Fibroblast of the aortic adventitia (primary cell): Measurements from ENCODE around the gene SLC13A5. TPM values are rescaled to one million over a fixed set of nuclear protein-coding genes. Genes with fewer than 3 reads are reported as not detected.
A peak's percentile ranks its signal among the peaks of the same experiment; 100 is the strongest.

Experiments
- DNase-seq: peaks from one replicate; pipeline ENCODE4 v3.0.0-alpha.2; 2010; ENCODE audit warnings: low read depth
- H3K4me3 ChIP-seq: 2 replicates; pipeline ENCODE4 v1.5.1; 2011; ENCODE audit warnings: low read depth, mild to moderate bottlenecking, control low read depth, low read length, moderate library complexity
- total RNA-seq: library from RNA; depleted of rRNA; stranded (reverse); fragments of >200 nt; gene quantifications from 2 replicates; pipeline ENCODE4 v1.2.3, GENCODE V29; 2012; ENCODE audit warnings: low replicate concordance
- TF ChIP-seq, protein P1 (sequence below): IDR thresholded peaks from 2 replicates; pipeline ENCODE4 v1.5.1; 2011; ENCODE audit warnings: mild to moderate bottlenecking, low read length, control low read depth, inconsistent platforms; ENCODE audit not compliant: insufficient read depth

The SLC13A5 gene
- total RNA-seq, 1 donor = not detected

DNA sequence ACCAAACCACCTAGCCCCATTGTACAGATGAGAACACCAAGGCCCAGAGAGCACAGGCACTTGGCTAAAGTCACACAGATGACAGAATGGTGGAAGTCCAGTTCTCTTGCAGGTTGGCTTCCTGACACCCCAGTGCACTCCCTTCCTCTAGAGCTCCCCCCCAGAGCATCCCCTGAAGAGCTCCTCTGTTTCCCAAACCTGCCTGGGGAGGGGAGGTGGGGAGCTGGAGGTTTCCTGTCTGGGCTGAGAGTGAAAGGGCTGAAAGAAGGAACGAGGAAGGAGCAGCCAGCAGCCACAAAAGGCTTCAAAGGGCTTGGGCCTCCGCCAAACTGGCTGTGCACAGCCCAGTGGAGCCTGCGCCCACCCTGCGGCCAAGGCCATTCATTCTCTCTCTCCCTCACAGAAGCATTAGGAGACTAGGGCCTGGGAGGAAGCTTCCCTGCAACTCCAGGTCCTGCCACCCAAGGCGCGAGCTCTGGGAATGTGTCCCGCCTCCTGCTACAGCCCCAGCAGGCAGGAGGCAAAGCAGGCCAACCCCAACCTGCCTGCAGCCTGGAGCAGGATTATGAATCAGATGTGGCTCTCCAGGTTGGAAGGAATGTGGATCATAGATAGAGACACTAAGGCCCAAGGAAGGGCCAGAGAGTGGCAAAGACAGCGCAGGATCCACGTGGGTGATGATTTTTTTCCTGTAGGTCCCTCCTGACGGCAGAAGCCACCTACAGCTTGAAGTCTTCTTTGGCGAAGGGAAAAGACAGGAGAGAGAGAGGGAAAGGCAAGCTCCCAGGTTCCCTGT is 913 bp downstream of the SLC13A5 start:
- TF ChIP-seq, protein P1, sequence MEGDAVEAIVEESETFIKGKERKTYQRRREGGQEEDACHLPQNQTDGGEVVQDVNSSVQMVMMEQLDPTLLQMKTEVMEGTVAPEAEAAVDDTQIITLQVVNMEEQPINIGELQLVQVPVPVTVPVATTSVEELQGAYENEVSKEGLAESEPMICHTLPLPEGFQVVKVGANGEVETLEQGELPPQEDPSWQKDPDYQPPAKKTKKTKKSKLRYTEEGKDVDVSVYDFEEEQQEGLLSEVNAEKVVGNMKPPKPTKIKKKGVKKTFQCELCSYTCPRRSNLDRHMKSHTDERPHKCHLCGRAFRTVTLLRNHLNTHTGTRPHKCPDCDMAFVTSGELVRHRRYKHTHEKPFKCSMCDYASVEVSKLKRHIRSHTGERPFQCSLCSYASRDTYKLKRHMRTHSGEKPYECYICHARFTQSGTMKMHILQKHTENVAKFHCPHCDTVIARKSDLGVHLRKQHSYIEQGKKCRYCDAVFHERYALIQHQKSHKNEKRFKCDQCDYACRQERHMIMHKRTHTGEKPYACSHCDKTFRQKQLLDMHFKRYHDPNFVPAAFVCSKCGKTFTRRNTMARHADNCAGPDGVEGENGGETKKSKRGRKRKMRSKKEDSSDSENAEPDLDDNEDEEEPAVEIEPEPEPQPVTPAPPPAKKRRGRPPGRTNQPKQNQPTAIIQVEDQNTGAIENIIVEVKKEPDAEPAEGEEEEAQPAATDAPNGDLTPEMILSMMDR = no peak
- peak; percentile 19 for DNase-seq
- no peak overlapping the region for H3K4me3 ChIP-seq

DNA sequence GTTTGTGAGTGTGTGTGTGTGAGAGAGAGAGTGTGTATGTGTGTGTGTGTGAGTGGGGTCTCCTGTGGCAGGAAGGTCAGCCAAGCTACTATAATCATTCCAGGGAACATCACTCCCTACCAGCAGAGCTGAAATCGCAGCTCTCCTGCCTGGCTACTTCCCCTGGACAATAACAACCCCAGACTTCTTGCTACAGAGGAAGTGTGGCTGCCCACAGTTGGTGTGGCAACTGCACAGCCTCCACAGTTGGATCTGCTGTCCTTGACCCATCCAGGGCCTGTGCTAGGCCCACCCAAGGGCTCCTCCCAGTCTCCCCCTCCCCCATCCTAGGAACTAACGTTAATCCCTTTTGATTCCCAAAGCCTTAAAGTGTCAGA is 1.5 kb downstream of the SLC13A5 start:
- DNase-seq = no peak
- no peak overlapping the region for H3K4me3 ChIP-seq
- TF ChIP-seq, protein P1 = no peak

DNA sequence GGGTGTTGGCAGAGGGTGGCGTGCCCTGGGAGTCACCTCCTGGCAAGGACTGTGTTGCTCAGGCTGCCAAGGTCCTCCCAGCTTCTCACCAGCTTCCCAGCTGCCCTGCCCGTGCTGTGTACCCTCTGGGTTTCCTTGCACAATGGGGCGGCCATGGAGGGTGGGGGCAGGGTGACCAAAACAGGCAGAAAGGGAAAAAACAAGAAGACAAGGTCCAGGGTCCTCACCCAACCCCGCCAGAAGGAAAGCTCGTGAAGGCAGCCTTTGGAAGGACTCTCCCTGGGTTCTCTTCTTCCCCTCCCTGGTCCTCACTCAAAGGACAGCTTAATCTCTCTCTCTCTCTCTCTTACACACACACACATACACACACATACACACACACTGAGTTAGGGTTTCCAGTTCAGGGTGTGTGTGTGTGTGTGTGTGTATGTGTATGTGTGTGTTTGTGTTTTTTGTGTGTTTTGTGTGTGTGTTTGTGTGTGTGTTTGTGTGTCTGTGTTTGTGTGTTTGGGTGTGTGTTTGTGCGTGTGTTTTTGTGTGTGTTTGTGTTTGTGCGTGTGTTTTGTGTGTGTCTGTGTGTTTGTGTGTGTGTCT is 2.0 kb downstream of the SLC13A5 start:
- TF ChIP-seq, protein P1 = no peak
- no peak overlapping the region for H3K4me3 ChIP-seq
- DNase-seq = no peak

DNA sequence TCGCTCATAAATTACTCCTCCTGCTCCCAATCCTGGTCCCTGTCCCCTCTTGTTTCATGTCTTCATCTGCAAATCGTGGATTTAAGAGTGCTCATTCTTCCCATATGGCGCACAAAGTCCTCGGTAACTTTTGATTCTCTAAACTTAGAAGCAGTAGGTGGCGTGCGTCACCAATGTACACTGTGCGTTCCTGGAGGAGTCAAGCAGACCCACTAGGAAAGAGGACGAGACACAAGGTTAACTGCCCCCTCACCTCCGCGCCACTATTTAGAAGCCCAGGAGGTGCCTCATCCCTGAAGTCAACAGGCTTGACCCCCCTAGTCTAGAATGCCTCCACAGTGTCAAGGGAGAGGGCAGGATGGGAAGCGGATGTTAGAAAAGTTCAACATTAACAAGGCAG is 2.9 kb downstream of the SLC13A5 start:
- no peak overlapping the region for H3K4me3 ChIP-seq
- TF ChIP-seq, protein P1 = no peak
- no peak for DNase-seq

DNA sequence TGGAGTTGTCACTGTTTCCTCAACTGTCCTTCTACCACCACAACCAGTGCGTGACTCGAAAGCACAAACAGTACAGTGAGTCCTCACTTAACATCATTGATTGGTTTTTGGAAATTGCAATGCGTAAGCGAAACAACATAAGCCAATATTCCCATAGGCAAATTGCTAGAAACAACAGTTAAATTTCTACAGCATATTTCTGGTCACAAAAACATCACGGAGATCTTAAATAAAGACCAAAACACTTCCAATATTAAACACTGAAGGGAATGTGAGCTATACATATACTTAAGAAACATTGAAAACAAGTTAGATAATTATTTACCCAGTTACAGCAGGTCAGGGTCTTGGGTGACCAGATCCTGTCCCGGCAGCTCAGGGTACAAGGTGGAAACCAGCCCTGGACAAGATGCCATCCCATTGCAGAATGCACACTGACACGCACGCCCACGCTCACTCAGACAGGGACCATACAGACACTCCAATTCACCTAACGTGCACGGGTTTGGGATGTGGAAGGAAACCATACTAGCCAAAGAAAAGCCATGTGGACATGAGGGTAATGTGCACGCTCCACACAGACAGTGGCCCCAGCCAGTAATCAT is 4.7 kb downstream of the SLC13A5 start:
- H3K4me3 ChIP-seq = no peak overlapping the region
- TF ChIP-seq, protein P1 = no peak
- DNase-seq = no peak

DNA sequence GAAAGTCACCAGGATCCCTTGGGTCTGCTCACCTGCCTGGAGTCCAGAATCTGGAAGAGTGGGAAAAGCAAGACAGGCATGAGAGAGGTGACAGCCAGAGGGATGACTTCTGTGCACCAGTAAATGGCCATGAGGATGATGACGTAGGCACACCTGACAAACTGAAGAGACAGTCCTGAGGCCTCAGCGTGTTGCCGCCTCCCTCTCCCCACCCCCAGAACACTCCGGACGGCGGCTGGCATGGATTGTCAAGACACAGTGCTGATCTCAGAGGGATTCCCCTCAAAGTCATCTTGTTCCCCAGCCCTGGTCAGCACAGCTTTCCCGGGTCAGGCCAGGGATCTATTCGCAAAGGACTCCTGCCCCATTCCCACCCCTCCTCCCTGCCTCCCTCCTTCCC is 6.2 kb downstream of the SLC13A5 start:
- H3K4me3 ChIP-seq = no peak overlapping the region
- TF ChIP-seq, protein P1 = no peak
- DNase-seq = no peak
